H1 (cell line): ENCODE data around the gene FAM98C. TPM values are rescaled to one million over a fixed set of nuclear protein-coding genes. Genes with fewer than 3 reads are reported as not detected.

ENCODE experiments used
- ATF2 ChIP-seq: IDR thresholded peaks from 2 replicates; pipeline ENCODE4 v1.6.1; 2012; ENCODE audit warnings: low read length, inconsistent platforms
- CHD7 ChIP-seq: fragments of 300-600 bp; sonication (generic); IDR thresholded peaks from 2 replicates; pipeline ENCODE4 v1.7.1; 2012; ENCODE audit warnings: low read length, moderate library complexity, mild to moderate bottlenecking, inconsistent platforms; ENCODE audit not compliant: insufficient replicate concordance
- SIX5 ChIP-seq: IDR thresholded peaks from 2 replicates; pipeline ENCODE4 v1.6.1; 2011; ENCODE audit warnings: mild to moderate bottlenecking, low read depth, low read length
- SUZ12 ChIP-seq: fragments of 200-600 bp; sonication (generic); IDR thresholded peaks from 2 replicates; pipeline ENCODE4 v1.6.1; 2012; ENCODE audit warnings: mild to moderate bottlenecking, inconsistent platforms, low read length, moderate library complexity, mixed read lengths
- TAF1 ChIP-seq: IDR thresholded peaks from 2 replicates; pipeline ENCODE4 v1.6.1; 2011; ENCODE audit warnings: mild to moderate bottlenecking, low read depth, low read length
- polyA plus RNA-seq, 7 experiments: library from polyadenylated mRNA; depleted of rRNA in 3 of 7; stranded (reverse) in 5 of 7; unstranded in 2 of 7; fragments of >200 nt in 5 of 7; fragments of 200-250 nt in 2 of 7; gene quantifications; 1 replicate in 5 of 7; 2 replicates in 1 of 7; 4 replicates in 1 of 7; pipeline versions ENCODE4 v1.2.1 to v1.2.3, GENCODE V29; 2011 to 2013; ENCODE audit warnings: missing spikeins in 2 of 7, mixed read lengths in 2 of 7
- total RNA-seq: library from RNA; stranded (reverse); fragmentation: NEBNext Ultra II Directional; extraction: Animal tissue kit (Norgen Biotek cat#: 25700); gene quantifications from 2 replicates; pipeline ENCODE4 v1.2.1, GENCODE V29; 2021

FAM98C gene
- total and polyA plus RNA-seq, 2 of the 8 experiments (the other 6 are each of a cell fraction or from before 2014, with no cell fraction given), result 6.1 to 9.4 TPM

GRCh38 chr19:38453596-38453995, 50.7 kb downstream of the FAM98C start (continued):
- TF ChIP-seq CHD7, result no peak
- TF ChIP-seq SIX5, result no peak
- no peak for TF ChIP-seq SUZ12
- no peak for TF ChIP-seq ATF2
- no peak for TF ChIP-seq TAF1
